Right lobe of liver (tissue), 4 donors: ENCODE measurements around the gene NOC2L.

Experiments
- CTCF ChIP-seq, 4 donors: fragments of 200-600 bp in 3 of 4; fragments of 450-650 bp in 1 of 4; IDR thresholded peaks; one replicate each; pipeline versions ENCODE4 v1.5.1 to v1.8.0; 2016 to 2022; ENCODE audit warnings: antibody characterized with exemption in 4 of 4, mild to moderate bottlenecking in 2 of 4
- POLR2A ChIP-seq: fragments of 450-650 bp; IDR thresholded peaks from one replicate; pipeline ENCODE4 v1.6.1; 2017; ENCODE audit warnings: antibody characterized with exemption, mild to moderate bottlenecking
- donor health status: DM: no; HTN: no; CAD: no.
- donor health status: DM: no; HTN: no; CAD: no.
- donor health status: DM: no; HTN: yes; CAD: no.

GRCh38 chr1:1005774-1006304 is 46.8 kb upstream of the NOC2L start:
- TF ChIP-seq CTCF (IDR thresholded peaks at IDR 0.05) (no peak), POLR2A (no peak)
